Fibroblast of gingiva (primary cell): ENCODE measurements around the gene DNAH1.

ENCODE experiments used
- DNase-seq: peaks from one replicate; pipeline ENCODE4 v3.0.0-alpha.2; 2011; ENCODE audit warnings: low read depth

Gene DNAH1

GRCh38 chr3:52290596-52291507 is 25.3 kb upstream of the DNAH1 start:
- no peak for DNase-seq

GRCh38 chr3:52291508-52292181 is 24.5 kb upstream of the DNAH1 start:
- no peak for DNase-seq

- DNase-seq = no peak
Observed at GRCh38 chr3:52292247-52293065, 23.7 kb upstream of the DNAH1 start.

- no peak for DNase-seq
Observed at GRCh38 chr3:52293491-52294319, 22.4 kb upstream of the DNAH1 start.

- no peak for DNase-seq
Observed at GRCh38 chr3:52294320-52295150, 21.6 kb upstream of the DNAH1 start.

- DNase-seq = no peak
Observed at GRCh38 chr3:52295671-52296208, 20.4 kb upstream of the DNAH1 start.

- no peak for DNase-seq
Observed at GRCh38 chr3:52297242-52298148, 18.6 kb upstream of the DNAH1 start.

- no peak for DNase-seq
Observed at GRCh38 chr3:52298149-52299098, 17.7 kb upstream of the DNAH1 start.

GRCh38 chr3:52299247-52299878 is 16.8 kb upstream of the DNAH1 start:
- DNase-seq = no peak

- no peak for DNase-seq
Observed at GRCh38 chr3:52299879-52300611, 16.1 kb upstream of the DNAH1 start.

GRCh38 chr3:52302426-52303145 is 13.5 kb upstream of the DNAH1 start:
- no peak for DNase-seq

- DNase-seq = no peak
Observed at GRCh38 chr3:52303811-52304210, 12.3 kb upstream of the DNAH1 start.

- DNase-seq = no peak
Observed at GRCh38 chr3:52305926-52306325, 10.2 kb upstream of the DNAH1 start.

- DNase-seq = no peak
Observed at GRCh38 chr3:52306978-52307377, 9.1 kb upstream of the DNAH1 start.

GRCh38 chr3:52308308-52308707 is 7.8 kb upstream of the DNAH1 start:
- no peak for DNase-seq

GRCh38 chr3:52310861-52311575 is 5.1 kb upstream of the DNAH1 start:
- DNase-seq = no peak
